Mononuclear cell (primary cell): ENCODE results near the gene AAR2. TPM values are rescaled to one million over a fixed set of nuclear protein-coding genes. Genes with fewer than 3 reads are reported as not detected.

Source experiments
- H3K27me3 ChIP-seq: 2 replicates; pipeline ENCODE4 v1.6.0; 2011; ENCODE audit warnings: low read length, control low read depth; ENCODE audit not compliant: insufficient read depth
- H3K4me1 ChIP-seq: 2 replicates; pipeline ENCODE4 v1.5.1; 2011; ENCODE audit warnings: mild to moderate bottlenecking, low read length, control low read depth; ENCODE audit not compliant: insufficient read depth
- H3K4me3 ChIP-seq: 2 replicates; pipeline ENCODE4 v1.5.1; 2011; ENCODE audit warnings: mild to moderate bottlenecking, low read length, moderate library complexity
- H3K9me3 ChIP-seq: 2 replicates; pipeline ENCODE4 v1.5.1; 2011; ENCODE audit warnings: low read depth, mild to moderate bottlenecking, control low read depth, low read length
- total RNA-seq: library from RNA; depleted of rRNA; stranded (reverse); fragments of >200 nt; gene quantifications from one replicate; pipeline ENCODE4 v1.2.3, GENCODE V29; 2012

The AAR2 gene
- total RNA-seq, 1 donor, result 34.2 TPM

DNA sequence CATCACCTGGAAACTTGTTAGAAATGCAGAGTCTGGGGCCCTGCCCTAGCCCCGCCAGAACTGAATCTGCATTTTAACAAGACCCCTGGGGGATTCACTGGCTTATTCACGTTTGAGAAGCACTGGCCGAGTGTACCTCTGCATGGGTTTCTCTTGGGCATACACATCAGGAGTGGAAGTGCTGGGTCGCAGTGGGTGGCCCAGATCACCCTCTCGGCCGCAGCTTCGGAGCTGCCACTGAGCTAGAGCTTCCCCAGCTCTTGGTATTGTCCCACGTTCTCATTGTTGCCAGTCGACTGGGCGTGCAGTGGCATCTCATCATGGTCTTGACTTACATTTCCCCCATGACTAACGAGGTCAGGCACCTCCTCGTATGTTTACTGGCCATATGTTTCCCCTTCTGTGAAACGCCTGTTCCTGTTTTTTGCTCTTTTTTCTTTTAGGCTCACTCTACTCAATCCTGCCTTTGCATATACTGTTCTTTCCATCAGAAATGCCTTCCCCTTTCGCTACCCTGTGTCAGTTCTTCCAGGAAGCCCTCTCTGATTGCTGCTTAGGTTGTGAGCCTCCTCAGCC is 66.8 kb downstream of the AAR2 start:
- Histone ChIP-seq H3K27me3 (peaks cover 48% of the 10 kb centered on the region), H3K4me1 (peaks cover 8% of the 10 kb centered on the region)

DNA sequence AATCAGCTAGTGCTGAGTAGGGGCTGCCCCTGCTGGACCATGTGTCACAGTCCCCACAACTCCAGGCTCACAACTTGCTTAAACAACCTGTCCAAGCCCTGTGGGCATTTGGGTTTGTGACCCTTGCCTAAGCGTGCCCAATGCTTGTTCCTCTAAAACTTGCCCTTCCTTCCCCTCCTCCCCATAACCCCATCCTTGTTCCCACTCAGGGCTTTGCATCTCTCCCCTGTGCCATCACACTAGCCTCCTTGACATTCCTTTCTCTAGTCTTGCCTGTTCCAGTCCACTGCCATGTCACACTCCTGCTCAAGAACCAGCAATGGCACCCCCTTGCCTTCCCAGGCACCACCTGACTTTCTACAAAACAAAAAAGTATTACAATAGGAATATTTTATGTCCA is 67.6 kb downstream of the AAR2 start:
- H3K27me3 ChIP-seq, result peaks cover 50% of the 10 kb centered on the region

More for the DNA sequence above, 66.8 kb downstream of the AAR2 start:
- Histone ChIP-seq H3K4me3 (no peak overlapping the region), H3K9me3 (no peaks in the 10 kb centered on the region)

DNA sequence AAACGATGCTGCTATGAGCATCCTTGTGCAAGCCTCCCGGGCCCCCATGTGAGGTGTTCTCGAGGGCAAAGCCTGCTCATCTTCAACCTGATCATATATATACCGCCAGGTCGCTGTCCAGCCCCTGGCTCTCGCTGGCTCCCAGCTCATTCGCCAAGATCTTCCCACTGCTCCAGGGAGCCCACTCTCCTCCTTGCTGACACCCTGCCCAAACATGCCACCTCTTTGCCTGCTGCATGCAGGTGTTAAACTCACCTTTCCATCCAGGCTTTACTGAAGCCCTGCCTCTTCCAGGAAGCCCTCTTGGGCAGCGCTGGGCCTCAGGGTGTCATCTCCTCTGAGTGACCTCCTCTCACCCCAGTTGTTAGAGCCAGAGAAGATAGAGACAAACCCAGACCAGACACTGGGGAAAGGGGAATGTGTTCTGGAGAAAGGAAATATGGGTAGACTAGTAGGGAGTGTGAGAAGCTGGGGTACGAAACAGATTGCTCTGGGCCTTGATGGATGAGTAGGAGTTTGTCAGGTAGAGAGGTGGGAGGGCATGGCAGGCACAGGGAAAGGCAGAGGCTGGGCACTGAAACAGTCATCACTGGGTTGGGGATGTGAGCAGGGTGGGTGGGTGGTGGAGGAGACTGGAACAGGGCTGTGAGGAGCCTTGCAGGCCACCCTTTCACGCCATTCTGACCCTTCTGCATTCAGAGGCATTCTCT is 68.7 kb downstream of the AAR2 start:
- H3K27me3 ChIP-seq, result peaks cover 50% of the 10 kb centered on the region
- no peaks in the 10 kb centered on the region for H3K9me3 ChIP-seq
- H3K4me1 ChIP-seq, result peaks cover 8% of the 10 kb centered on the region
- H3K4me3 ChIP-seq, result no peak overlapping the region

More for the DNA sequence above, 67.6 kb downstream of the AAR2 start:
- peaks cover 8% of the 10 kb centered on the region for H3K4me1 ChIP-seq
- no peaks in the 10 kb centered on the region for H3K9me3 ChIP-seq
- H3K4me3 ChIP-seq, result no peak overlapping the region

DNA sequence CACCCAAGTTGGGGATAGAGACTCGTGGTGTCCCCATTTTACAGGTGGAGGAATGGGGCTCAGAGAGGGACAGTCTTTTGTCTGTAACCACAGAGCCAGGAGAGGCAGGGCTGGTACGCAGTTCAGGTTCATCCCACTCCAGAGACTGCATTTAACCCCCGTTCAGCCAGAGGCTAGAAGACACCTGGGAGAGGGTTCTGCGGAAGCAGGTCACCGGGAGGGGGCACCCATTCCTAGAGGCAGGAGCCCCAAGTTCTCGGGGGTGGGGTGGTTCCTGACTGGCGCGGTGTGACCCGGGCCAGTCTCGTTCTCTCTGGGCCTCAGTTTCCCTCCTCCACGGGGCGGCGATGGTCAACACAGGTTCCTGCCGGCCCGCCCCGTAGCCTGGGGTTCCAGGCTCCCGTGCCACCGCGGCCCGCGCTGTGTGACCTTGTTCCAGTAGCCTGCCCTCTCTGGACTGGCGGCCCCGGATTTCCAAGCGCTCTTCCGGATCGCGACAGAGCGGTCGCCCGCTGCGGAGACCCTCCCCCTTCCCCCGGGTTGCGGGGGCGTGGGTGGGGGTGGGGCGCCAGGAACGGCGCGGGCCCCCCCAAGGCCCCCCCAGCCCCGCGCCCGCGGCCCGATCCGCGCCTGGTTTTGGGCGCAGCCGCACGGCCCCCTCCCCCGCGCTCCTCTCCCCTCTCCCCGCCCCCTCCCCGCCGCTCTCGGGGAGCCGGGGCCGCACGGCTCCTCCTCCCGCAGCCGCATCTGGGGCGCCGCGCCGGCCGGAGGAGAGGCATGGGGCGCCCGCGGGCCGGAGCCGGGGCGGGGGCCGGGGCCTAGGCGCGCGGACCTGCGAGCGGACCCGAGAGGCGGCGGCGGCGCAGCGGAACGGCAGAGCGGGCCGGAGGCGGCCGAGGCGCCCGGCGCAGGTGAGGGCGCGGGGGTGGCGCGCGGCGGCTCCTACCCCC is 69.6 kb downstream of the AAR2 start, which contains the start of gene DLGAP4:
DLGAP4 (plus strand) TSS at position 738 of the 950 bp plus-strand sequence. CDS start 125,379 bp downstream, outside the sequence.
- Histone ChIP-seq H3K4me1 (peaks cover 8% of the 10 kb centered on the region), H3K4me3 (no peak within 1 kb of the TSS), H3K9me3 (no peaks in the 10 kb centered on the region), H3K27me3 (peaks cover 50% of the 10 kb centered on the region)

Other genes starting within 250 kb of the AAR2 start
- gene EPB41L1, start 81.7 kb upstream of the AAR2 start, total RNA-seq, result 0.21 TPM
- 10.5 TPM for gene DLGAP4, start 69.9 kb downstream of the AAR2 start, total RNA-seq